ENCODE results near the gene NR2F1.

The NR2F1 gene

GRCh38 chr5:93601071-93601801 is 18.2 kb downstream of the NR2F1 start:
- DNase-seq (ENCODE audit: low read depth, low spot score): no peak
- H3K4me3 ChIP-seq (ENCODE audit: low read length): no peak overlapping the region

- H3K4me3 ChIP-seq (ENCODE audit: low read length): no peak overlapping the region
- no peak for DNase-seq (ENCODE audit: low read depth, low spot score)
Measured at GRCh38 chr5:93601802-93602155, 18.8 kb downstream of the NR2F1 start.

GRCh38 chr5:93602241-93603077 is 19.4 kb downstream of the NR2F1 start:
- DNase-seq (ENCODE audit: low read depth, low spot score): no peak
- H3K4me3 ChIP-seq (ENCODE audit: low read length): no peak overlapping the region

- no peak for DNase-seq (ENCODE audit: low read depth, low spot score)
- H3K4me3 ChIP-seq (ENCODE audit: low read length): no peak overlapping the region
Measured at GRCh38 chr5:93603078-93603792, 20.2 kb downstream of the NR2F1 start.

- no peak overlapping the region for H3K4me3 ChIP-seq (ENCODE audit: low read length)
- DNase-seq (ENCODE audit: low read depth, low spot score): no peak
Measured at GRCh38 chr5:93603793-93604643, 21.0 kb downstream of the NR2F1 start.

GRCh38 chr5:93604644-93605515 is 21.9 kb downstream of the NR2F1 start:
- H3K4me3 ChIP-seq (ENCODE audit: low read length): no peak overlapping the region
- DNase-seq (ENCODE audit: low read depth, low spot score): no peak

GRCh38 chr5:93606382-93606752 is 23.3 kb downstream of the NR2F1 start:
- no peak overlapping the region for H3K4me3 ChIP-seq (ENCODE audit: low read length)
- no peak for DNase-seq (ENCODE audit: low read depth, low spot score)

- H3K4me3 ChIP-seq (ENCODE audit: low read length): no peak overlapping the region
Measured at GRCh38 chr5:93607367-93608258, 24.6 kb downstream of the NR2F1 start.

GRCh38 chr5:93608855-93609254 is 25.8 kb downstream of the NR2F1 start:
- H3K4me3 ChIP-seq (ENCODE audit: low read length): no peak overlapping the region
- DNase-seq (ENCODE audit: low read depth, low spot score): no peak

More at GRCh38 chr5:93607367-93608258, 24.6 kb downstream of the NR2F1 start:
- DNase-seq (ENCODE audit: low read depth, low spot score): no peak

GRCh38 chr5:93609762-93610161 is 26.7 kb downstream of the NR2F1 start:
- no peak for DNase-seq (ENCODE audit: low read depth, low spot score)
- H3K4me3 ChIP-seq (ENCODE audit: low read length): no peak overlapping the region

- no peak overlapping the region for H3K4me3 ChIP-seq (ENCODE audit: low read length)
Measured at GRCh38 chr5:93610581-93611272, 27.7 kb downstream of the NR2F1 start.

GRCh38 chr5:93611273-93611975 is 28.4 kb downstream of the NR2F1 start:
- no peak for DNase-seq (ENCODE audit: low read depth, low spot score)
- H3K4me3 ChIP-seq (ENCODE audit: low read length): no peak overlapping the region

More at GRCh38 chr5:93610581-93611272, 27.7 kb downstream of the NR2F1 start:
- DNase-seq (ENCODE audit: low read depth, low spot score): no peak

- H3K4me3 ChIP-seq (ENCODE audit: low read length): no peak overlapping the region
- DNase-seq (ENCODE audit: low read depth, low spot score): no peak
Measured at GRCh38 chr5:93611976-93612854, 29.2 kb downstream of the NR2F1 start.

- H3K4me3 ChIP-seq (ENCODE audit: low read length): no peak overlapping the region
- no peak for DNase-seq (ENCODE audit: low read depth, low spot score)
Measured at GRCh38 chr5:93612855-93613243, 29.8 kb downstream of the NR2F1 start.

- no peak for DNase-seq (ENCODE audit: low read depth, low spot score)
Measured at GRCh38 chr5:93616538-93617174, 33.6 kb downstream of the NR2F1 start.

More at GRCh38 chr5:93616538-93617174, 33.6 kb downstream of the NR2F1 start:
- no peak overlapping the region for H3K4me3 ChIP-seq (ENCODE audit: low read length)

Data from Jurkat, Clone E6-1 (cell line).